ENCODE results near the gene PSMF1. TPM values are rescaled to one million over a fixed set of nuclear protein-coding genes. Genes with fewer than 3 reads are reported as not detected.
A peak's percentile ranks its signal among the peaks of the same experiment; 100 is the strongest.

PSMF1 gene
- total RNA-seq, 1 donor from 2014 or later: 68.4 TPM

- DNase-seq (ENCODE audit: low read depth): no peak
Measured at GRCh38 chr20:1190847-1191246, 72.4 kb downstream of the PSMF1 start.

DNA sequence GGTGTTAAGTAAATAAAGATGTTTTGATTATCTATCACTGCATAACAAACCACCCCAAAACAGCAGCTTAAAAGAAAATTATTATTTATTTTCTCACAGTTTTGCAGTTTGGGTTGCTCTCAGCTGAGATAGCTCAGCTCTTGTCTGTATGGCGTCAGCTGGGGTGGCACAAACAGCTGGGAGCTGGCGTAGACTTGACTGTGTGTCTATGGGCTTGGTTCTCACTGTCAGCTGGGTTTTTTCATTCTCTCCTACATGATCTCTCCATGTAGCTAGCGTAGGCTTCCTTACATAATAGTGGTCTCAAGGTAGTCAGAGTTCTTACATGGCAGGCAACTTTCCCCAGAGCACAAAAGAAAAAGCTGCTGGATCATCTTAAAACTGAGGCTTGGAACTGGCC is 72.9 kb downstream of the PSMF1 start:
- no peak for DNase-seq (ENCODE audit: low read depth)

- no peak for DNase-seq (ENCODE audit: low read depth)
Measured at GRCh38 chr20:1195226-1195625, 76.8 kb downstream of the PSMF1 start.

DNA sequence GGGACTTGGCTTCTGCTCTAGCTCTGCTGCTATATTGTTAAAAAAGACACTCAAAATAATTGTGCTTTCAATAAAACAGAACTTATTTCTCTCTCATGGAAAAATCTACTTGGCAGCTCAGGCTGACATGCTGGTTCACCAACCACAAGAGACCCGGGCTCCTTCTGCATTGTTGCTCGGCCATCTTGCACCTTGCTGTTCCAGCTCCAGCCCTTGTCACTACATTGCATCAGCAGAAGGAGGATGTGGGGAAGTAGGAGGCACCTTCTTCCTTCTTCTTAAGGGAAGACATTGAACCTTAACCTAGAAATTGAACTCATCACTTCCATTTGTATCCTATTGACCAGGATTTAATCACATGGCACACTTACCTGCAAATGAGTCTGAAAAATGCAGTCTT is 78.2 kb downstream of the PSMF1 start:
- no peak for DNase-seq (ENCODE audit: low read depth)

- DNase-seq (ENCODE audit: low read depth): no peak
Measured at GRCh38 chr20:1197801-1198200, 79.4 kb downstream of the PSMF1 start.

- DNase-seq (ENCODE audit: low read depth): no peak
Measured at GRCh38 chr20:1198751-1199150, 80.3 kb downstream of the PSMF1 start.

DNA sequence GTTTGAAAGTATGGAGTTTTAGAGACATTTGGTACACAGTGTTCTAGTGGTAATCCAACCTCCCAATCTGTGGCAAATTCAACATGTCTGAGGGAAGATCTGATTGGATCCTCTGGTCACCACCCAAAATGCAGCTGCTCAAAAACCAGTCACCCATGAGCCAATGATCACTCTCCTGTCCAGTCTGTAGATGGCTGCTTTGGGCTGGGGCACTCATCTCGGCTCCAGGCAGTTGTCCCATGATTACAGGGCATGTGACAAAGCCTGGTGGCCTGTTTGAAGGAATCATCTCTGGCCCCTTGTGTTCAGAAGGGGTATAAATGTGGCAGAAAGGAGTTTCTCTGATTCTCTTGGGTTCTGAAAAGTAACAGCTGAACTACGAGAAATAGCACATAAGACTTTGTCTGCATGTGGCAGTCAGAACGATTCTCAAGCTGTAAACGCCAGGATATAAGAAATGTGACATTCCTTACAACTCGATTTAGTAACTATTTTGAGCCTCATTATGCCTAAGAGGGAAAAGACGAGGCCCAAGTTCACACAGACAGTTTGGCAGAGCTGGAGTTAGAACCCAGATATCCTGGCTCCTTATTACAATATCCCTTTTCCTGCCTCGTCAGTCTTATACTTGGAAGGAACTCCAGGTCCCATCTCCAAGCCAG is 80.9 kb downstream of the PSMF1 start:
- DNase-seq (ENCODE audit: low read depth): no peak

DNA sequence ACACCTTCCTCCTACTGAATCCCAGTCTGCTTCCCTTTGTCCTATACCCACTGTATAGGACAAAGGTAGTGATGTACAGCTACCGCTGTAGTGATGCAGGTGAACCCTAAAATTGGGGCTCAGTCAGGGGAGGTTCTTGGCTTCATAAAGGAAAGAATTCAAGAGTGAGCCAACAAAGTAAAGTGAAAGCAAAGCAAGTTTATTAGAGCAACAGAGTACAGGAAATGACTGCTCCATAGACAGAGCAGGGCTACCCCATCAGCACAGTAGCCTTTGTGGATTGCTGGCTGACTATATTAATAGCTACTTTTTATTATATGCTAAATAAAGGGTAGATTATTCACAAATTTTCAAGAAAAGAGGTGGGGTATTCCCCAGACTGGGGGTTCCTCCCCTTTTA is 81.6 kb downstream of the PSMF1 start:
- DNase-seq (ENCODE audit: low read depth): no peak

DNA sequence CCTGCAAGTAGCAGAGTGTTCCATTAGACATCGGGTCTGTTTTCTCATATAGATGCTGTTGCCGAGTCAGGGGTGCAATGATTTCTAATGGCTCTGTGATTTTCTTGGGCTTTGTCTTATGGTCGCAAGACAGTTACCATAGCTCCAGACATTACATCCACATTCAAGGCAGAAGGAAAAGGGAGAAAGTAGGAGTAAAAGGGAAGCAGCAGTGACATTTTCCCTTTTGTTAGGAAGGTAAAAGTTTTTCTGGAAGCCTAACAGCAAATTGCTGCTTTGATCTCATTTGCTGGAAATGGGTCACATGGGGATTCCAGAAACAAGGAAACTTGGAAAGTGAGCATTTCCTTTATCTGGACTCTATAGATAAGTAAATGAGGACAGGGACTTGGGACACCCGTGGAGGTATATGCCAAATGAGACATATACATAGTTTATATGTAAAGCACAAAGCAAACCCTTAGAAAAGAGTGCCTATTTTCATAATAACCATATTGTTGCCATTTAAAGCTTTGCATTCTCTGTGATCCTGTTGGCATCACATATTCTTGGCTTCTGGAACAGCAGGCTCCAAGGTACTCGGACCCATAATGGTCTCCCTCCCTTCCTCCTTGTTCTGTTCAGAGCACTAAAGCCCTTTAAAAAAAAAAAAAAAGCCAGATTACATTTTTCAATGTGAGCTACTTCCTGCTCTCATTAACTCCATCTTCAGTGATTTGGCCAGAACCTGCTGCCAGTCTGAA is 84.5 kb downstream of the PSMF1 start, which contains the start of gene C20orf202:
TSS of gene C20orf202 (plus strand) at position 693 of the 743 bp plus-strand sequence. CDS start 132 bp downstream, outside the sequence.
- no peak for DNase-seq (ENCODE audit: low read depth)

DNA sequence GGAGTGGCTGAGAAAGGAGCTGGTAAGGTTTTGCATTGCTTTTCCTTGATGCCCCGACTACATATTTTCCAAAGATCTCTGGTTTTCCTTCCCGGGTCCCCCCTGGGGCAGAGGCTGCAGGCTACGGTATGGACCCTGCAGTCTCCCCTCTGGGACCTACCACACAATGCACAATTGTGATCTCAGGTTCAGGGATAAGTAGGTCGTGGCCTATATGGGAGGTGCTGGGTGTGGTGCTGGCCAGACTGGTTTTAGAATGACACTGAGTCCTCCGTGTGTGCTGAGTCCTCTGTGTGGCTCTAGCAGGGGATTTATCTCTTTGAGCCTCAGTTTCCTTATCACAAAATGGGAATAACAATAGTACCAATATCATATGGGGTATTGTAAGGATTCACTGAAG is 85.2 kb downstream of the PSMF1 start:
- DNase-seq (ENCODE audit: low read depth): no peak

- DNase-seq (ENCODE audit: low read depth): no peak
Measured at GRCh38 chr20:1204113-1204512, 85.7 kb downstream of the PSMF1 start.

- no peak for DNase-seq (ENCODE audit: low read depth)
Measured at GRCh38 chr20:1204576-1204975, 86.2 kb downstream of the PSMF1 start.

DNA sequence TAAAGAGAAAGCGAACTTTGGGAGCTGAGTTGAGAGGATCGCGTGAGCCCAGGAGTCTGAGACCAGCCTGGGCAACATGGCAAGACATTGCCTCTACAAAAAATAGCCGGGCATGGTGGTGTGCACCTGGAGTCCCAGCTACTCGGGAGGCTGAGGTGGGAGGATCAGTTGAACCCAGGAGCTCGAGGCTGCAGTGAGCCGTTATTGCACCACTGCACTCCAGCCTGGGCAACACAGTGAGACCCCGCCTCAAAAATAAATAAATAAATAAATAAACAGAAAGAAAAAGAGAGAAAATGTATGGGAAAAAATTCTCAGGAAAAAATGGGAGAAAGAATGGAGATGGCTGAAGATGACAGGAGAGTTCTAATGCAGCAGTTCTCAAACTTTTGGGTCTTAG is 87.4 kb downstream of the PSMF1 start:
- DNase-seq (ENCODE audit: low read depth): no peak

GRCh38 chr20:1206366-1207148 is 88.2 kb downstream of the PSMF1 start:
- DNase-seq (ENCODE audit: low read depth): no peak

DNA sequence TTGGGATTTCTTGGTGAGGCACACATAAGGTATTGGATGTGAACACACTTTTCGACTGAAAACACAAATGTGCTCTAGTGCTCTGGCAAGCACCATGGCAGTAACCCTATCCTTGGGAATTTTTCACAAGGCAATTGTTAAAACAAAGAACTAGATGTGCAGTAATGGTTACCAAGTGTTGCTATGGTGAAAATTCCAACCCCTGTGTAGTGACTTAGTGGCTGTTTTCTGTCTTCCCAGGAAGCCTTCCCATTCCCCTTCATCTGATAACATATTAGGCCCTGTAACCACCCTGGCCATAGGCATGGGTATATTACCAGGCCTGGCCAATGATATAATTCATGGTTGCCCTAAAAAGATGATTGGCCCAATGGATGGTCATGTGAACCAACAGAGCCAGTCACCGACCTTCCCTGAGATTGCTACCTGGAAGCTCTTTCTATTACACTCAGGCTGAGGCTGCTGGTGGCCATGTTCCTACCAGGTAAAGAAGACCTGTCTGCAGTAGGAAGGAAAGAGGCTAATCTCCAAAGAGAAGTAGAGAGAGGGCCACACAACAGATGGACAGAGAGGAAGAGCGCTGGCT is 89.0 kb downstream of the PSMF1 start:
- DNase-seq (ENCODE audit: low read depth): no peak

DNA sequence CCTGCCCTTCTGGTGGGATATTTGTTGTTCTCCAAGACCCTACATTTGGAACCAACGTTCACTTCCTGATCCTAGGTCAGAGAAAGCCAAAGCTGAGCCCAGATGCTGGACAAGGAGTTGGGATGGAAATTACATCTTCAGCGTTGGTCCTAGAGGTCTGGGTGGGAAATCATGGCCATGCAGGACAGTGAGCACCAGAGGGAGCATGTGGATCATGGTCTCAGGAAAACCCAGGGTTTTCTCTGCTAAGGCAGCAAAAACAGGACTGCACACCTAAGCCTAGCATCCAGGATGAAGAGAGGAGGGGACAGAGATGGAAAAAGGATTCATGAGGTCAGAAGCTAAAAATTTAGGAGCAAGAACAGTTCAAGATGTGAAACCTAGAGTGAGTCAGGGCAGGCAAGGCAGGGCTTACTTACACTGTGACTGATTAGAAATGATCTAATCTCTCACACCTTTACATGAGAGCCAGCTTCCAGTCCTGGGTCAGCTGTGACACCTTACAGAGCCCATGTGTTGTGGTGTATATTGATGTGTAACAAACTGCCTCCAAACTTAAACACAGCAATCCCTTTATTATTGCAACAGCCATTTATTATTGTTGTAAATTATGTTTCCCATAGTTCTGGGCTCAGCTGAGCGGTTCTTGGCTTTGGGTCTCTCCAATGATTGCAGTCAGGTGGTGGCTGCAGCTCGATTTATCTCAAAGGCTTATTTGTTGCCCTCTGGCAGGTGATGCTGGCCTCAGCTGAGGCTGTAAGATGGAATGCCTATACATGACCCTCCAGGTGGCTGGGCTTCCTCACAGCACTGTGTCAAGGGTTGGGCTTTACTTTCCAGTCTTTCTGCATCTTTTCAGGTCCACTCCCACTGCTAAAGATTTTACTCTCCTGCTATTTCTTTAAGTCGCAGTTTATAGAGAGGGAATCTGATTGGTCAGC is 91.3 kb downstream of the PSMF1 start:
- peak; percentile 9 for DNase-seq (ENCODE audit: low read depth)

DNA sequence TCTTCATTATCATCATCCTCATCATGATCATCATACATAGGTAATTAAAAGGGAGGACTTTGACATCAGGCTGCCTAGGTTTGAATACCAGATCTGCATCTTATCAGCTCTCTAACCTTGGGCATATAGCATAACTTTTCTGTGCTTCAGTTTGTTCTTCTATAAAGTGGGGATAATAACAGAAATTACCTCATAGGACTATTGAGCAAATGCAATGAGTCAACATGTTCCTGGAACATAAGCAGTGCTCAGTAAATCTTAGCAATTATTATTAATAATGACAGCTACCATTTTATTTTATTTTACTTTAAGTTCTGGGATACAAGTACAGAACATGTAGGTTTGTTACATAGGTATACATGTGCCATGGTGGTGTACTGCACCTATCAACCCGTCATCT is 92.1 kb downstream of the PSMF1 start:
- DNase-seq (ENCODE audit: low read depth): no peak

- DNase-seq (ENCODE audit: low read depth): no peak
Measured at GRCh38 chr20:1212023-1212422, 93.6 kb downstream of the PSMF1 start.

DNA sequence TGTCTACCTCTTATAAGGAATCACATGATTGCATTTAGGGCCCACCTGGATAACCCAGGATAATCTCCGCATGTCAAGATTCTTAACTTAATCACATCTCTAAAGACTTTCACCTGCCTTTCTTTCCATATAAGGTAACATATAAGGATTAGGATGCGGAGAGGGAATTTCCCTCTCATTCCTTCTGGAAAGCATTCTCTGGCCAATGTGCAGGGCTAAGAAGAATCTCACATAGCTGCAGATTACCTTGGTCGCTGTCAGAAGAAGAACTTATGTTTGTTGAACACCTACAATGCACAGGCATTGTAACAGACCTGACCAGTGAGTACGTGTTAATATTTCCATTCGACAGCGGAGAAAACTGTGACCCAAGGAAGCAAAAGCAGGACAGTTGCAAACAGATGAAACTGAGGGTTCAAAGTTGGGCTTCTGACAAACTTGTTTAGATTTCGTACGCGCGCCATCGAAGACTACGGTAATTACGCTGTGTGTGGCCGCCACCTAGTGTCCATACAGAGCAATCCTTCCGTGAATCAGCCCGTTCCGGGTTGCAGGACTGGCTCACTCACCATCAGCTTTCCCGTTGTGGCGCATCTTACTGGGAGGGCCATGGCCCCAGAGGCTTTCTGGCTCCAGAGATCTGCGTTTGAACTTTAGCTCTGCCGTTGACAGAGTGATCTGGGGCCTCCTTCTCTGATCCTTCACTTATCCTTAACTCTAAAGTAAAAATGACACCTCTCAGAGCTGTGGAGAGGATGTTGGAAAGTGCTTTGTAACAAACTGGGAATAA is 94.4 kb downstream of the PSMF1 start:
- DNase-seq (ENCODE audit: low read depth): peak; percentile 49

GRCh38 chr20:1214838-1215261 is 96.4 kb downstream of the PSMF1 start:
- DNase-seq (ENCODE audit: low read depth): no peak

Measured in renal cortical epithelial cell (primary cell).